Transverse colon (tissue), 4 donors: ENCODE measurements around the gene FNBP1L. TPM values are rescaled to one million over a fixed set of nuclear protein-coding genes. Genes with fewer than 3 reads are reported as not detected.

Experiments used
- DNase-seq: peaks from one replicate; pipeline ENCODE4 v3.0.0-alpha.2; 2019
- H3K27ac ChIP-seq, 4 donors: fragments of 200-600 bp; sonication (generic); 2 replicates each; pipeline ENCODE4 v1.5.1; 2016 to 2018; ENCODE audit warnings: inconsistent platforms in 4 of 4
- H3K27me3 ChIP-seq: fragments of 200-600 bp; sonication (generic); 2 replicates; pipeline ENCODE4 v1.5.1; 2017; ENCODE audit warnings: inconsistent platforms
- H3K36me3 ChIP-seq, 4 donors: fragments of 200-600 bp; sonication (generic); 2 replicates each; pipeline ENCODE4 v1.5.1; 2017 to 2019; ENCODE audit warnings: inconsistent platforms in 4 of 4
- H3K4me1 ChIP-seq, 4 donors: fragments of 200-600 bp; sonication (generic); 2 replicates each; pipeline ENCODE4 v1.5.1; 2017 to 2020; ENCODE audit warnings: inconsistent platforms in 4 of 4
- H3K4me3 ChIP-seq, 4 donors: fragments of 200-600 bp; sonication (generic); 1 replicate in 1 of 4; 2 replicates in 3 of 4; pipeline versions ENCODE4 v1.5.1 to v1.6.1; 2017 to 2019; ENCODE audit warnings: inconsistent platforms in 4 of 4
- H3K9me3 ChIP-seq, 2 donors: fragments of 200-600 bp; sonication (generic); 2 replicates each; pipeline ENCODE4 v1.5.1; 2017 to 2019; ENCODE audit warnings: inconsistent platforms in 2 of 2
- EP300 ChIP-seq: sonication (generic); formaldehyde crosslinking; IDR thresholded peaks from one replicate; pipeline ENCODE4 v1.6.1; 2017; ENCODE audit warnings: antibody characterized with exemption, low read depth
- POLR2A ChIP-seq: fragments of 450-650 bp; IDR thresholded peaks from one replicate; pipeline ENCODE4 v1.6.1; 2016; ENCODE audit warnings: antibody characterized with exemption, mild to moderate bottlenecking, moderate library complexity
- POLR2AphosphoS5 ChIP-seq, 3 donors: sonication (generic); formaldehyde crosslinking; IDR thresholded peaks; one replicate each; pipeline ENCODE4 v1.6.1; 2016; ENCODE audit warnings: antibody characterized with exemption in 3 of 3
- WGBS, 2 donors: methylation state at CpG; one replicate each; pipeline ENCODE4 v1.1.5; 2018; ENCODE audit warnings: low coverage in 1 of 2; 5-methylcytosine and 5-hydroxymethylcytosine counted together
- in situ Hi-C, 4 donors: fragments of 200-750 bp; cut with MboI; loops; one replicate each; pipeline versions ENCODE4 v1.15.0 to v1.15.1; 2017; ENCODE audit warnings: low sequenced_read_pairs in 3 of 4, low pct_ligation_motif_present in 1 of 4, low pct_unique_long_range_greater_than_20kb in 1 of 4
- intact Hi-C: fragments of 100-400 bp; cut with DNase I; formaldehyde crosslinking; loops from one replicate; pipeline ENCODE4 v1.15.1; 2023; ENCODE audit warnings: low total_unique reads
- small RNA-seq, 4 donors: library from RNA; depleted of rRNA; stranded (forward); fragments of <200 nt; gene quantifications; one replicate each; pipeline ENCODE3, GENCODE V24; 2016
- total RNA-seq, 4 donors: library from RNA; depleted of rRNA; stranded (reverse); fragments of >200 nt; gene quantifications; one replicate each; pipeline ENCODE4 v1.1.0, GENCODE V29; 2016
- TF ChIP-seq, protein P1 (sequence below), 5 experiments: fragments of 200-600 bp in 3 of 5; fragments of 450-650 bp in 2 of 5; sonication (generic) in 3 of 5; IDR thresholded peaks; 1 replicate in 2 of 5; 2 replicates in 3 of 5; pipeline ENCODE4 v1.5.1; 2016 to 2017; ENCODE audit warnings: antibody characterized with exemption in 5 of 5, inconsistent platforms in 3 of 5, mild to moderate bottlenecking in 2 of 5, moderate library complexity in 1 of 5

The FNBP1L gene
- total RNA-seq, 4 donors from 2014 or later = 31.0 to 69.4 (median 49.0) TPM

DNA sequence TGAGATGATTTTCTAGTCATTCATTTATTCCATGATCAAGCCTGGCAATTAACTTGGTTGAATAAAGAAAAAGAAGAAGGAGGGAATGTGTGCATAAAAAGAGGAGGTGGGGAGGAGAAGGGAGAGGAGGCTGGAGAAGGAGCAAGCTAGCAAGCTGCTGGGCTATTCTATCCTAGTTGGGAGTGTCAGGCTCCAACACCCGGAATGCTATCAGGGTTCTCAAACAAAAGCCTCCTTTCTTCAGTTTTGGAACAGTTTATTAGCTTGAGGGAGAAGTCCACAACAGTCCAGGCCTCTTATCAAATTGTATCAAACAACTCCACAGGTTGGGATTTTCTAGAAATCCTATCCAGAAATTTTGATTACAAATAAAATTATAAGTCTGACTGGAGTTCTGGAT lies 153.8 kb downstream of the FNBP1L start:
- Histone ChIP-seq H3K27me3 (no peaks in the 10 kb centered on the region), H3K27ac (no peak overlapping the region), H3K4me1 (peaks cover 0 to 5% (median 0%) of the 10 kb centered on the region in 4 donors), H3K9me3 (no peaks in the 10 kb centered on the region), H3K36me3 (no peaks in the 10 kb centered on the region), H3K4me3 (no peak overlapping the region)
- in situ Hi-C loops (loop anchor here in 2 of 4 donors (25.0 kb wide), 1 partner anchor 164 kb away; the partner anchor contains the start of gene FNBP1L (in 2 of the 2)), intact Hi-C loops (no loop called here)
- WGBS, 2 donors = 36 to 63% methylated on average over 1 of the region's 1 CpG
- no peak for DNase-seq
- no peak for TF ChIP-seq POLR2A
- TF ChIP-seq, protein P1, sequence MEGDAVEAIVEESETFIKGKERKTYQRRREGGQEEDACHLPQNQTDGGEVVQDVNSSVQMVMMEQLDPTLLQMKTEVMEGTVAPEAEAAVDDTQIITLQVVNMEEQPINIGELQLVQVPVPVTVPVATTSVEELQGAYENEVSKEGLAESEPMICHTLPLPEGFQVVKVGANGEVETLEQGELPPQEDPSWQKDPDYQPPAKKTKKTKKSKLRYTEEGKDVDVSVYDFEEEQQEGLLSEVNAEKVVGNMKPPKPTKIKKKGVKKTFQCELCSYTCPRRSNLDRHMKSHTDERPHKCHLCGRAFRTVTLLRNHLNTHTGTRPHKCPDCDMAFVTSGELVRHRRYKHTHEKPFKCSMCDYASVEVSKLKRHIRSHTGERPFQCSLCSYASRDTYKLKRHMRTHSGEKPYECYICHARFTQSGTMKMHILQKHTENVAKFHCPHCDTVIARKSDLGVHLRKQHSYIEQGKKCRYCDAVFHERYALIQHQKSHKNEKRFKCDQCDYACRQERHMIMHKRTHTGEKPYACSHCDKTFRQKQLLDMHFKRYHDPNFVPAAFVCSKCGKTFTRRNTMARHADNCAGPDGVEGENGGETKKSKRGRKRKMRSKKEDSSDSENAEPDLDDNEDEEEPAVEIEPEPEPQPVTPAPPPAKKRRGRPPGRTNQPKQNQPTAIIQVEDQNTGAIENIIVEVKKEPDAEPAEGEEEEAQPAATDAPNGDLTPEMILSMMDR (IDR thresholded peaks at IDR 0.05) = no peak
- TF ChIP-seq EP300 = no peak
- TF ChIP-seq POLR2AphosphoS5 (IDR thresholded peaks at IDR 0.05) = no peak

DNA sequence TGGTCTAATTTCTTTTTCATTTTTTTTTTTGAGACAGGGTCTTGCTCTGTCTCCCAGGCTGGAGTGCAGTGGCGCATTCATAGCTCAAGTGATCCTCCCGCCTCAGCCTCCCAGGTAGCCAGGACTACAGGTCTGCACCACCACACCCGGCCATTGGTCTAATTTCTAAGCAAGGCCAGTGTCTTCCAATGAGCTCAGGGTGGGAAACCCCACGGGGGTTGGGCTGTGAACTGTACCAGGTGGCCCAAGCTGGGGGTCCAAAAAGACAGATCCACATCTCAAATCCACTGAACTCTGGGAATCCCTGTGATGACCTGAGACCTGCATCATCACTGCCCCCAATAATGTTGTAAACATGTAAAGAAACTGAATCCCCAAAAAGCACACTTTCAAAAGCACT lies 154.2 kb downstream of the FNBP1L start:
- in situ Hi-C loops (loop anchor here in 2 of 4 donors (25.0 kb wide), 1 partner anchor 165 kb away; the partner anchor contains the start of gene FNBP1L (in 2 of the 2)), intact Hi-C loops (no loop called here)
- Histone ChIP-seq H3K36me3 (no peaks in the 10 kb centered on the region), H3K27ac (no peak overlapping the region), H3K4me3 (no peak overlapping the region), H3K27me3 (no peaks in the 10 kb centered on the region), H3K4me1 (peaks cover 0 to 5% (median 0%) of the 10 kb centered on the region in 4 donors), H3K9me3 (no peaks in the 10 kb centered on the region)
- WGBS, 2 donors = 97 to 100% methylated on average over 4 of the region's 4 CpGs
- DNase-seq = no peak
- TF ChIP-seq, protein P1 (IDR thresholded peaks at IDR 0.05) = no peak
- TF ChIP-seq POLR2AphosphoS5 (IDR thresholded peaks at IDR 0.05) (no peak), POLR2A (no peak), EP300 (no peak)

DNA sequence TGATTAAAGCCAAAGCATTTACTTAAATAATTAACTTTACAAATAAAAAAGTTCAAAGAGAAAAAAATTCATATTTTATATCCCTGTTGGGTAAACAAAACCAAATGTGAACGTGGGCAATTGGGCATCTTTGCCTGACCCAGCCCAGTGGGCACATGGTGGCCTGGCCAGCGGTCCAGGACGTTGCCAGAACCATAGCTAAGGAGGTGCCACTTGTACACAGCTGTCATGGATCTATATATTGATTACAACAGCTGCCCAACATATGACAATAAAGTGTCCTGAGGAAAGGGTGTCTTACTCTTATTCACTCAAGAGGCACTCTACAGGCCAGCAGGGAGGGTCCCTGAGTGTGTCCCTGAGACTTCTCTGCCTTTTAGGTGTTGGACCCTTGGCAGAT lies 155.2 kb downstream of the FNBP1L start:
- intact Hi-C loops = no loop called here
- TF ChIP-seq, protein P1 (IDR thresholded peaks at IDR 0.05) = no peak
- TF ChIP-seq EP300 (no peak), POLR2A (no peak), POLR2AphosphoS5 (IDR thresholded peaks at IDR 0.05) (no peak)
- Histone ChIP-seq H3K36me3 (no peaks in the 10 kb centered on the region), H3K27me3 (no peaks in the 10 kb centered on the region), H3K4me3 (no peak overlapping the region), H3K27ac (no peak overlapping the region), H3K9me3 (no peaks in the 10 kb centered on the region), H3K4me1 (peaks cover 0 to 2% (median under 1%) of the 10 kb centered on the region in 4 donors)
- in situ Hi-C loops = loop anchor here in 2 of 4 donors (25.0 kb wide), 1 partner anchor 166 kb away; the partner anchor contains the start of gene FNBP1L (in 2 of the 2)
- 60 to 80% methylated on average over 1 to 3 of the region's 3 CpGs for WGBS, 2 donors
- no peak for DNase-seq

DNA sequence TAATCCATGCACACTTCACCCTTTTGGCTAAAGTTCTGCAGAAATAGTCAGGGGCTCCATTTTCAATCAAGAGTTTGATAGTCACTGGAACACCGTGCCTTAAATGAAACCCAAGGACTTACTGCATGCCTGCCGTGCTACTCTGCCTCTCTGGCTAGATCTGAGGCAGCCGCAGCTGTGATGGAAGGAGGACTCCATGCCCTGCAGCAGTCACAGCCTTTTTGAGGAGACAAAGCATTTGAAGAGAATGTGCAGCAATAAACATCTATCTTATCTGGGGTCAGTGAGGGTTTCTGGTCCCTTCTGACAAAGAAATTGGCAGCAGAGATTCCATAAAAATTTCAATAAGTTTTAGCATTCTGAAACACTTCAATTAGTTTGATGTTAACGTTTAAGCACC lies 155.7 kb downstream of the FNBP1L start:
- no peaks in the 10 kb centered on the region for H3K9me3 ChIP-seq
- intact Hi-C loops (no loop called here), in situ Hi-C loops (loop anchor here in 2 of 4 donors (25.0 kb wide), 1 partner anchor 166 kb away; the partner anchor contains the start of gene FNBP1L (in 2 of the 2))
- H3K27me3 ChIP-seq = no peaks in the 10 kb centered on the region
- H3K4me3 ChIP-seq = no peak overlapping the region
- DNase-seq = no peak
- TF ChIP-seq POLR2A (no peak), EP300 (no peak), POLR2AphosphoS5 (IDR thresholded peaks at IDR 0.05) (no peak)
- TF ChIP-seq, protein P1 (IDR thresholded peaks at IDR 0.05) = no peak
- no peak overlapping the region for H3K27ac ChIP-seq
- H3K36me3 ChIP-seq = no peaks in the 10 kb centered on the region
- H3K4me1 ChIP-seq = peaks cover 0 to 4% (median 0%) of the 10 kb centered on the region in 4 donors
- 75 to 86% methylated on average over 1 to 4 of the region's 4 CpGs for WGBS, 2 donors

Small RNAs within 50 kb of the gene (small RNA-seq; reads per million reads assigned to genes)
- gene RNA5SP53 = 0 reads per million in 4 donors

Other genes with a start within 250 kb of the FNBP1L start
- 10 to 100 TPM; 12.3 to 47.5 (median 32.9) TPM for gene DR1, start 102.2 kb upstream of the FNBP1L start, total RNA-seq
- 10 to 100 TPM; 12.3 to 71.7 (median 40.5) TPM for gene BCAR3, start 233.7 kb downstream of the FNBP1L start, total RNA-seq